ENCODE measurements around the gene RSBN1L.

- TF ChIP-seq CTCF (IDR thresholded peaks at IDR 0.05) (no peak), PBX3 (IDR thresholded peaks at IDR 0.05) (no peak), POLR2AphosphoS5 (IDR thresholded peaks at IDR 0.05; ENCODE audit: low read depth, low read length) (no peak), TCF12 (IDR thresholded peaks at IDR 0.05) (no peak), MAX (IDR thresholded peaks at IDR 0.05; ENCODE audit: low read depth) (no peak), NRF1 (IDR thresholded peaks at IDR 0.05; ENCODE audit: low read depth, low read length) (no peak), TEAD4 (IDR thresholded peaks at IDR 0.05; ENCODE audit: borderline replicate concordance, insufficient read depth) (no peak), EZH2phosphoT487 (IDR thresholded peaks at IDR 0.05; ENCODE audit: borderline replicate concordance, low read depth) (no peak), FOSL2 (IDR thresholded peaks at IDR 0.05; ENCODE audit: borderline replicate concordance, low read depth) (no peak), GABPA (IDR thresholded peaks at IDR 0.05; ENCODE audit: low read depth) (no peak), RCOR1 (IDR thresholded peaks at IDR 0.05; ENCODE audit: low read length) (no peak), EP300 (IDR thresholded peaks at IDR 0.05; ENCODE audit: borderline replicate concordance in 1 of 2, low read depth in 1 of 2, low read length in 1 of 2) (no peak), JUND (IDR thresholded peaks at IDR 0.05) (no peak), USF2 (IDR thresholded peaks at IDR 0.05; ENCODE audit: borderline replicate concordance, low read depth, low read length) (no peak)
These were observed 75.6 kb downstream of the RSBN1L start for GRCh38 chr7:77771901-77772300.
